ENCODE results near the gene RPGRIP1.

GRCh38 chr14:21308132-21308478, 28.2 kb downstream of the RPGRIP1 start:
- TF ChIP-seq USF2 (IDR thresholded peaks at IDR 0.05; ENCODE audit: low read depth, low read length) (no peak), MAFK (IDR thresholded peaks at IDR 0.05; ENCODE audit: low read depth, low read length) (no peak), CEBPB (IDR thresholded peaks at IDR 0.05; ENCODE audit: low read depth, low read length) (no peak), RFX5 (IDR thresholded peaks at IDR 0.05; ENCODE audit: low read depth, low read length) (no peak), SMC3 (IDR thresholded peaks at IDR 0.05; ENCODE audit: low read depth, low read length) (no peak), POLR2A (IDR thresholded peaks at IDR 0.05; ENCODE audit: low read depth, low read length) (no peak), MXI1 (IDR thresholded peaks at IDR 0.05; ENCODE audit: borderline replicate concordance, low read depth, low read length) (no peak)
- TF ChIP-seq, protein P1, sequence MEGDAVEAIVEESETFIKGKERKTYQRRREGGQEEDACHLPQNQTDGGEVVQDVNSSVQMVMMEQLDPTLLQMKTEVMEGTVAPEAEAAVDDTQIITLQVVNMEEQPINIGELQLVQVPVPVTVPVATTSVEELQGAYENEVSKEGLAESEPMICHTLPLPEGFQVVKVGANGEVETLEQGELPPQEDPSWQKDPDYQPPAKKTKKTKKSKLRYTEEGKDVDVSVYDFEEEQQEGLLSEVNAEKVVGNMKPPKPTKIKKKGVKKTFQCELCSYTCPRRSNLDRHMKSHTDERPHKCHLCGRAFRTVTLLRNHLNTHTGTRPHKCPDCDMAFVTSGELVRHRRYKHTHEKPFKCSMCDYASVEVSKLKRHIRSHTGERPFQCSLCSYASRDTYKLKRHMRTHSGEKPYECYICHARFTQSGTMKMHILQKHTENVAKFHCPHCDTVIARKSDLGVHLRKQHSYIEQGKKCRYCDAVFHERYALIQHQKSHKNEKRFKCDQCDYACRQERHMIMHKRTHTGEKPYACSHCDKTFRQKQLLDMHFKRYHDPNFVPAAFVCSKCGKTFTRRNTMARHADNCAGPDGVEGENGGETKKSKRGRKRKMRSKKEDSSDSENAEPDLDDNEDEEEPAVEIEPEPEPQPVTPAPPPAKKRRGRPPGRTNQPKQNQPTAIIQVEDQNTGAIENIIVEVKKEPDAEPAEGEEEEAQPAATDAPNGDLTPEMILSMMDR (conservative IDR thresholded peaks at IDR 0.05; ENCODE audit: low read depth, low read length): no peak

Data from IMR-90 (cell line).